GM18526 (cell line): ENCODE results near the gene DNHD1.

Experiments
- POLR2A ChIP-seq: IDR thresholded peaks from 3 replicates; pipeline ENCODE4 v1.6.1; 2011; ENCODE audit not compliant: insufficient read length; ENCODE audit errors: extremely low read depth

The DNHD1 gene

GRCh38 chr11:6578134-6578533 lies 81.1 kb downstream of the DNHD1 start:
- no peak for TF ChIP-seq POLR2A

- TF ChIP-seq POLR2A: no peak
Observed at GRCh38 chr11:6579681-6580080, 82.6 kb downstream of the DNHD1 start.

GRCh38 chr11:6583584-6583983 lies 86.5 kb downstream of the DNHD1 start:
- no peak for TF ChIP-seq POLR2A

GRCh38 chr11:6584528-6584927 lies 87.4 kb downstream of the DNHD1 start:
- TF ChIP-seq POLR2A: no peak

- no peak for TF ChIP-seq POLR2A
Observed at GRCh38 chr11:6586434-6587359, 89.6 kb downstream of the DNHD1 start.

GRCh38 chr11:6587360-6587953 lies 90.4 kb downstream of the DNHD1 start:
- no peak for TF ChIP-seq POLR2A

- TF ChIP-seq POLR2A: no peak
Observed at GRCh38 chr11:6588018-6588417, 90.9 kb downstream of the DNHD1 start.

- no peak for TF ChIP-seq POLR2A
Observed at GRCh38 chr11:6594142-6594768, 97.2 kb downstream of the DNHD1 start.

- no peak for TF ChIP-seq POLR2A
Observed at GRCh38 chr11:6596239-6596877, 99.3 kb downstream of the DNHD1 start.

- no peak for TF ChIP-seq POLR2A
Observed at GRCh38 chr11:6598555-6598954, 101.5 kb downstream of the DNHD1 start.

GRCh38 chr11:6599449-6599848 lies 102.4 kb downstream of the DNHD1 start:
- TF ChIP-seq POLR2A: no peak

GRCh38 chr11:6599881-6600390 lies 102.9 kb downstream of the DNHD1 start:
- no peak for TF ChIP-seq POLR2A

- TF ChIP-seq POLR2A: no peak
Observed at GRCh38 chr11:6601041-6601461, 104.0 kb downstream of the DNHD1 start.

- no peak for TF ChIP-seq POLR2A
Observed at GRCh38 chr11:6602096-6602940, 105.2 kb downstream of the DNHD1 start.

- TF ChIP-seq POLR2A: peak; percentile 79
Observed at GRCh38 chr11:6603287-6604080, 106.4 kb downstream of the DNHD1 start, which contains the start of the genes ILK and RRP8. ILK (plus strand) TSS chr11:6603774; CDS start chr11:6604272, 498 bp downstream. RRP8 (minus strand) TSS chr11:6603616; CDS start chr11:6603502, 114 bp downstream.
